Hepatocyte (in vitro differentiated cells): ENCODE data around the gene CCNQ.

Source experiments
- CTCF ChIP-seq: fragments of 200-600 bp; sonication (generic); IDR thresholded peaks from 2 replicates; pipeline ENCODE4 v1.5.1; 2016; ENCODE audit warnings: antibody characterized with exemption, mild to moderate bottlenecking; ENCODE audit not compliant: poor library complexity
- EZH2 ChIP-seq: fragments of 200-600 bp; sonication (generic); IDR thresholded peaks from 2 replicates; pipeline ENCODE4 v1.6.1; 2016; ENCODE audit warnings: antibody characterized with exemption, mild to moderate bottlenecking, borderline replicate concordance
- EZH2phosphoT487 ChIP-seq: fragments of 200-600 bp; sonication (generic); IDR thresholded peaks from one replicate; pipeline ENCODE4 v1.6.1; 2018; ENCODE audit warnings: antibody characterized with exemption, mild to moderate bottlenecking, low read depth, moderate library complexity; ENCODE audit not compliant: unreplicated experiment, severe bottlenecking

DNA sequence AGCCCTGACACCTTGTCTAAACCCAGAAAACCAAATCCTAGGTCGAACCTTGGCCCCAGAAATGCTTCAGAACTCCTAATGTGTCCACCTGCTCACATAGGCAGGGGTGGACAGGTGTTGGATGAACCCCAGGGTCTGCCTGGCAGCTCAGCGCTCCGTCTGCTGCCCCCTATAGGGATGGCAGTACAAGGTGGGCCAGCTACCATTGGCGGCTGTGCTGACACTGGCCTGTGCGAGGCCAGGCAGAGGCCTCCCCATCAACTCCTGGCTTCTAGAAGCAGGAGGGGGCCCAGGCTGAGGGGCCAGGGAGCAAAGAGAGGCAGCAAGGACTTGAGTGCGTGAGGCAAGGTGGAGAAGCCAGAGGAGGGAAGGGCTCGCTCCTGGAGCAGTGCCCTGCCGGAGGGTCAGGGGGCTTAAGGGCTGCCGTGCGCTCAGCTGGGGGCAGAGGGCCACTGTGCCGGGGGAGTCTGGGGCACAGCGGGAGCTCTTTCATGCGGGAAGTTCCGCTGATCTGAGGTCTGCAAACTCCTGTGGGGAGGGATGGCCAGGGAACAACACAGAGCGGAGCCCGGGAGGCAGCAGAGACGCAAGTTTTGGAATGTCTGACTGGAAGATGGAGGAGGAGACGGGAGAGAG lies 20.6 kb downstream of the CCNQ start:
- no peak for TF ChIP-seq CTCF
- TF ChIP-seq EZH2 = no peak
- no peak for TF ChIP-seq EZH2phosphoT487
